Smooth muscle cell (in vitro differentiated cells): ENCODE measurements around the gene PFDN5. TPM values are rescaled to one million over a fixed set of nuclear protein-coding genes. Genes with fewer than 3 reads are reported as not detected.

ENCODE experiments used
- DNase-seq: peaks from one replicate; lab custom pipeline; 2025; ENCODE audit not compliant: unreplicated experiment; lab: John Stamatoyannopoulos, UW
- H2AFZ ChIP-seq: fragments of 200-600 bp; sonication (generic); 2 replicates; pipeline ENCODE4 v1.6.0; 2016; ENCODE audit warnings: antibody characterized with exemption, low read depth, mild to moderate bottlenecking
- H3F3A ChIP-seq: fragments of 200-600 bp; sonication (generic); 2 replicates; pipeline ENCODE4 v1.6.0; 2017; ENCODE audit warnings: antibody characterized with exemption, low read depth
- H3K27ac ChIP-seq: fragments of 200-600 bp; sonication (generic); 2 replicates; pipeline ENCODE4 v1.5.1; 2016; ENCODE audit warnings: low read depth, mild to moderate bottlenecking
- H3K27me3 ChIP-seq: fragments of 200-600 bp; sonication (generic); 2 replicates; pipeline ENCODE4 v1.6.1; 2016; ENCODE audit warnings: low read depth, mild to moderate bottlenecking
- H3K36me3 ChIP-seq: fragments of 200-600 bp; sonication (generic); 2 replicates; pipeline ENCODE4 v1.5.1; 2016; ENCODE audit warnings: low read depth
- H3K4me1 ChIP-seq: fragments of 200-600 bp; sonication (generic); 2 replicates; pipeline ENCODE4 v1.5.1; 2016; ENCODE audit warnings: low read depth
- H3K4me2 ChIP-seq: fragments of 200-600 bp; sonication (generic); 2 replicates; pipeline ENCODE4 v1.6.0; 2016; ENCODE audit warnings: mild to moderate bottlenecking
- H3K4me3 ChIP-seq: fragments of 200-600 bp; sonication (generic); 2 replicates; pipeline ENCODE4 v1.5.1; 2016; ENCODE audit warnings: mild to moderate bottlenecking
- H3K79me2 ChIP-seq: fragments of 200-600 bp; sonication (generic); 2 replicates; pipeline ENCODE4 v1.6.0; 2016; ENCODE audit warnings: low read depth, mild to moderate bottlenecking
- H3K9ac ChIP-seq: fragments of 200-600 bp; sonication (generic); 2 replicates; pipeline ENCODE4 v1.6.0; 2016; ENCODE audit warnings: low read depth
- H3K9me3 ChIP-seq: fragments of 200-600 bp; sonication (generic); replicated peaks from 2 replicates; pipeline ENCODE4 v1.5.1; 2016; ENCODE audit warnings: low read depth
- H4K20me1 ChIP-seq: fragments of 200-600 bp; sonication (generic); 2 replicates; pipeline ENCODE4 v1.6.0; 2016; ENCODE audit warnings: low read depth
- CTCF ChIP-seq: fragments of 200-600 bp; sonication (generic); IDR thresholded peaks from 2 replicates; pipeline ENCODE4 v1.5.1; 2017; ENCODE audit warnings: borderline replicate concordance, mild to moderate bottlenecking, antibody characterized with exemption; ENCODE audit not compliant: insufficient read depth, poor library complexity, severe bottlenecking
- WGBS: methylation state at CpG from one replicate; pipeline ENCODE4 v1.1.7; 2016; ENCODE audit warnings: low lambda C conversion rate; 5-methylcytosine and 5-hydroxymethylcytosine counted together
- polyA plus RNA-seq: library from polyadenylated mRNA; unstranded; fragments of >200 nt; fragmentation: Nextera tagmentation; extraction: Ambion mirVana; gene quantifications from 2 replicates; pipeline ENCODE4 v1.2.1, GENCODE V29; 2016
- total RNA-seq: library from RNA; depleted of rRNA; stranded (reverse); fragments of >200 nt; gene quantifications from 2 replicates; pipeline ENCODE4 v1.2.3, GENCODE V29; 2014

PFDN5 gene
- total and polyA plus RNA-seq, 2 experiments from 2014 or later, result 416 to 523 TPM

DNA sequence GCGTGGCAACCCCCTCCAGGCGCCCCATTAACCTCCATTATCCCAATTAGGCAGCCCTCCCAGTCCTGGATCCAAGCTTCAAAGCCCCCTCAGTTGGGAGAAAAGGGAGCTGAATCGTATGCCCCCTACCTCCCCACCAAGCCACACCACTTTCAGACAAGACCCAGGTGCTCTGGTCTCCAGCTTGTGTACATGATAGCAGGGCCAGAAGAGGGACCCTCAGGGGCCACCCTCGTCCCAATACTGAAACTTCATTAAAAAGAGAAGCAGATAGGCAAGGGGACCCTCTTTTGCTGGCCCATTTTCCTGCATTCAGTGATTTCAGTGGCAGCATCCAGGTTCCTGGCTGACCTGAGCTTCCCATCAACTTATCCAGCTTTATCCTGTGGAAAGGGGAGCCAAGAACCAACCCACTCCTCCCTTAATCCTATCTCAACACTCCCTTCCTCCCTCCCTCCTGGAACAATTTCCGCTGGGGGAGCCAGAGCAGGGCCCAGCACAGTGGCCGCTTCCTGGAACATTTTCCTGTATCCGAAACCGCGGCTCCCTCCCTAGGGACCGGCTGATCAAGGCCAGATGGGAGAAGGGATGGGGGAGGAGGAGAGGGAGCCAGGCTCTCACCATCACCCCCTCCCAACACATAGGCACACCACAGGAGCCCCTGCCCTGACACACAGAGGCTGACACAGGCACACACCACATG is 50.3 kb downstream of the PFDN5 start:
- no peaks in the 10 kb centered on the region for H3K27me3 ChIP-seq
- H3K9ac ChIP-seq, result no peak overlapping the region
- no peaks in the 10 kb centered on the region for H3K36me3 ChIP-seq
- peaks cover 9% of the 10 kb centered on the region for H3K4me1 ChIP-seq
- H2AFZ ChIP-seq, result peak overlapping the region; percentile 49
- H3K79me2 ChIP-seq, result no peaks in the 10 kb centered on the region
- H3F3A ChIP-seq, result peaks cover 11% of the 10 kb centered on the region
- peak overlapping the region; percentile 90 for H3K4me2 ChIP-seq
- 12% methylated on average over 8 of the region's 10 CpGs for WGBS
- H4K20me1 ChIP-seq, result no peaks in the 10 kb centered on the region
- no peak for DNase-seq
- H3K27ac ChIP-seq, result peak overlapping the region; percentile 16
- TF ChIP-seq CTCF, result no peak
- H3K9me3 ChIP-seq, result no peaks in the 10 kb centered on the region
- H3K4me3 ChIP-seq, result peak overlapping the region; percentile 59

DNA sequence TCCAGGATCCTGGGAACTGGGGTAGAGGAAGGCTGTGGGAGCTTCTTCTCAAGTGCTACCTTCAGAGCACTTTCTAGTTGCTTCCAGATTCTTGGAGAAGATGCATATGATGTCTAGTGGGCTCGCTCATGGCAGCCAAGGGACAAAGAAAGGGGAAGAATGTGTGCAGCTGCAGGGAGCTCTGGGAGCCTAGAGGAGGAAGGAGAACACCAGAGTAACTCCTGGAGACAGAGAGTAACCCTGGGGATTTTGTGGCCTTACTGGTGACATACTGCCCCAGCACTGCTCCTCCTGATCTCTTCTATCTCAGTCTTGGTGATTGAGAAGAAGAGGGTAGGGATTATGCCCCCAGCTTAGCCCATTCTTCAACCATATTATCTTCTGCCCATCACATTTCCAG is 51.1 kb downstream of the PFDN5 start:
- Histone ChIP-seq H3K4me2 (no peak overlapping the region), H3K9me3 (no peaks in the 10 kb centered on the region), H3K4me3 (no peak overlapping the region), H3K4me1 (peaks cover 9% of the 10 kb centered on the region), H3K79me2 (no peaks in the 10 kb centered on the region), H4K20me1 (no peaks in the 10 kb centered on the region), H3K36me3 (no peaks in the 10 kb centered on the region), H3K9ac (no peak overlapping the region), H3F3A (peaks cover 5% of the 10 kb centered on the region), H2AFZ (no peak overlapping the region), H3K27me3 (no peaks in the 10 kb centered on the region), H3K27ac (no peak overlapping the region)
- no peak for DNase-seq
- WGBS, result 94% methylated on average over 1 of the region's 1 CpG
- TF ChIP-seq CTCF, result no peak

DNA sequence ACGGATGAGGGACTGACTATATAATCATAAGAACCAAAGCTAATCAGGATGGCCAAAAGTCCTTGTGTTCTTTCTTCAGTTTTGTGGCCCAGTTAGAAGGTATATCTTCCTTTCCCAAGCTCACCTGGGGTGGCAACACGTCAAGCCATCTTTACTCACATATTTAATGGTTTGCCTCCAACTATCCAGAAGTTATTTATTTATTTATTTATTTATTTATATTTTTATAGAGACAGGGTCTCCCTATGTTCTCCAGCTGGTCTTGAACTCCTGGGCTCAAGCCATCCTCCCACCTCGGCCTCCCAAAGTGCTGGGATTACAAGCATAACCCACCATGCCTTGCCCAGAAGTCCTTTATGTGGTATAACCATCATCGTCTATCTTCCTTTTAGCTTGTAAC is 52.6 kb downstream of the PFDN5 start:
- H3K79me2 ChIP-seq, result no peaks in the 10 kb centered on the region
- H3K4me3 ChIP-seq, result no peak overlapping the region
- no peak overlapping the region for H3K9ac ChIP-seq
- peaks cover 5% of the 10 kb centered on the region for H3F3A ChIP-seq
- H3K9me3 ChIP-seq, result no peaks in the 10 kb centered on the region
- no peaks in the 10 kb centered on the region for H4K20me1 ChIP-seq
- no peak overlapping the region for H3K4me2 ChIP-seq
- no peak overlapping the region for H2AFZ ChIP-seq
- H3K27ac ChIP-seq, result no peak overlapping the region
- no peak for DNase-seq
- WGBS, result over 99% methylated on average over 4 of the region's 4 CpGs
- no peak for TF ChIP-seq CTCF
- H3K27me3 ChIP-seq, result no peaks in the 10 kb centered on the region
- H3K36me3 ChIP-seq, result no peaks in the 10 kb centered on the region
- peaks cover 9% of the 10 kb centered on the region for H3K4me1 ChIP-seq

Other genes with a start within 250 kb of the PFDN5 start
- gene TNS2, start 245.5 kb upstream of the PFDN5 start, total RNA-seq, result 9.3 and 11.4 TPM in 2 replicates
- gene TNS2, start 245.5 kb upstream of the PFDN5 start, polyA plus RNA-seq, result 17.4 TPM in 2 replicates
- 20.2 and 23.0 TPM in 2 replicates for gene SPRYD3, start 216.2 kb upstream of the PFDN5 start, total RNA-seq
- gene SPRYD3, start 216.2 kb upstream of the PFDN5 start, polyA plus RNA-seq, result 43.5 and 57.1 TPM in 2 replicates
- gene IGFBP6, start 197.9 kb upstream of the PFDN5 start, total RNA-seq, result 22.6 and 22.7 TPM in 2 replicates
- 94.4 and 102 TPM in 2 replicates for gene IGFBP6, start 197.9 kb upstream of the PFDN5 start, polyA plus RNA-seq
- not detected in 2 replicates for gene SOAT2, start 192.1 kb upstream of the PFDN5 start, total RNA-seq
- not detected in 2 replicates for gene SOAT2, start 192.1 kb upstream of the PFDN5 start, polyA plus RNA-seq
- 5.2 and 7.6 TPM in 2 replicates for gene ZNF740, start 114.8 kb upstream of the PFDN5 start, total RNA-seq
- gene ZNF740, start 114.8 kb upstream of the PFDN5 start, polyA plus RNA-seq, result 1.0 and 3.1 TPM in 2 replicates
- gene CSAD, start 114.6 kb upstream of the PFDN5 start, total RNA-seq, result 9.0 and 10.6 TPM in 2 replicates
- gene CSAD, start 114.6 kb upstream of the PFDN5 start, polyA plus RNA-seq, result 4.8 and 11.8 TPM in 2 replicates
- gene ITGB7, start 88.3 kb upstream of the PFDN5 start, total RNA-seq, result 5.8 TPM in 1 of 2 replicates, not detected in the other
- 1.5 TPM in 1 of 2 replicates, not detected in the other for gene ITGB7, start 88.3 kb upstream of the PFDN5 start, polyA plus RNA-seq
- 19.9 and 21.8 TPM in 2 replicates for gene RARG, start 63.3 kb upstream of the PFDN5 start, total RNA-seq
- gene RARG, start 63.3 kb upstream of the PFDN5 start, polyA plus RNA-seq, result 31.3 and 32.9 TPM in 2 replicates
- gene ESPL1, start 27.2 kb upstream of the PFDN5 start, total RNA-seq, result 3.1 and 4.7 TPM in 2 replicates
- gene ESPL1, start 27.2 kb upstream of the PFDN5 start, polyA plus RNA-seq, result 2.0 and 3.5 TPM in 2 replicates
- gene MYG1, start 4.2 kb downstream of the PFDN5 start, total RNA-seq, result 30.8 and 39.1 TPM in 2 replicates
- gene MYG1, start 4.2 kb downstream of the PFDN5 start, polyA plus RNA-seq, result 56.9 and 60.9 TPM in 2 replicates
- gene AAAS, start 26.1 kb downstream of the PFDN5 start, total RNA-seq, result 56.8 and 57.3 TPM in 2 replicates
- gene AAAS, start 26.1 kb downstream of the PFDN5 start, polyA plus RNA-seq, result 58.3 and 65.7 TPM in 2 replicates
- gene SP7, start 40.8 kb downstream of the PFDN5 start, total RNA-seq, result 0.04 and 0.40 TPM in 2 replicates
- 0.38 TPM in 1 of 2 replicates, not detected in the other for gene SP7, start 40.8 kb downstream of the PFDN5 start, polyA plus RNA-seq
- gene SP1, start 84.6 kb downstream of the PFDN5 start, total RNA-seq, result 48.6 and 51.5 TPM in 2 replicates
- gene SP1, start 84.6 kb downstream of the PFDN5 start, polyA plus RNA-seq, result 10.1 and 10.2 TPM in 2 replicates
- not detected in 2 replicates for gene AMHR2, start 128.3 kb downstream of the PFDN5 start, total RNA-seq
- gene AMHR2, start 128.3 kb downstream of the PFDN5 start, polyA plus RNA-seq, result 0.49 TPM in 1 of 2 replicates, not detected in the other
- 45.7 and 65.3 TPM in 2 replicates for gene PRR13, start 146.2 kb downstream of the PFDN5 start, total RNA-seq
- 176 and 181 TPM in 2 replicates for gene PRR13, start 146.2 kb downstream of the PFDN5 start, polyA plus RNA-seq
- gene PCBP2, start 156.6 kb downstream of the PFDN5 start, total RNA-seq, result 229 and 306 TPM in 2 replicates
- 90.8 and 128 TPM in 2 replicates for gene PCBP2, start 156.6 kb downstream of the PFDN5 start, polyA plus RNA-seq
- gene MAP3K12, start 203.9 kb downstream of the PFDN5 start, total RNA-seq, result 11.9 and 34.6 TPM in 2 replicates
- gene MAP3K12, start 203.9 kb downstream of the PFDN5 start, polyA plus RNA-seq, result 15.1 and 25.3 TPM in 2 replicates
- 21.3 and 31.8 TPM in 2 replicates for gene TARBP2, start 205.7 kb downstream of the PFDN5 start, total RNA-seq
- 47.5 and 60.3 TPM in 2 replicates for gene TARBP2, start 205.7 kb downstream of the PFDN5 start, polyA plus RNA-seq
- not detected in 2 replicates for gene NPFF, start 211.9 kb downstream of the PFDN5 start, total RNA-seq
- 0.38 and 2.6 TPM in 2 replicates for gene NPFF, start 211.9 kb downstream of the PFDN5 start, polyA plus RNA-seq